ENCODE data around the gene INTS6. TPM values are rescaled to one million over a fixed set of nuclear protein-coding genes. Genes with fewer than 3 reads are reported as not detected.

INTS6 gene
- total and polyA plus RNA-seq, 2 donors = 22.7 to 36.1 TPM

- H3K9me3 ChIP-seq (ENCODE audit: control insufficient read depth in 2 of 2, insufficient read depth in 1 of 2, low read length in 1 of 2) = no peaks in the 10 kb centered on the region
Observed at GRCh38 chr13:51396352-51396751, 56.5 kb downstream of the INTS6 start.

GRCh38 chr13:51394724-51395123 lies 58.1 kb downstream of the INTS6 start:
- H3K36me3 ChIP-seq (ENCODE audit: control insufficient read depth in 2 of 2, insufficient read depth in 2 of 2, low read length in 1 of 2) = no peaks in the 10 kb centered on the region
- H3K27ac ChIP-seq (ENCODE audit: low read depth in 1 of 2, low read length in 1 of 2) = no peak overlapping the region
- H3K4me3 ChIP-seq (ENCODE audit: low read length in 2 of 2) = no peak overlapping the region
- H3K4me1 ChIP-seq (ENCODE audit: control insufficient read depth in 2 of 2, insufficient read depth in 2 of 2, low read length in 2 of 2) = peaks cover 0 to 2% of the 10 kb centered on the region in 2 donors
- no peaks in the 10 kb centered on the region for H3K9me3 ChIP-seq (ENCODE audit: control insufficient read depth in 2 of 2, insufficient read depth in 1 of 2, low read length in 1 of 2)
- no peak for DNase-seq (ENCODE audit: low read depth in 6 of 9, low spot score in 9 of 9)
- no peaks in the 10 kb centered on the region for H3K27me3 ChIP-seq (ENCODE audit: control insufficient read depth in 2 of 2, insufficient read depth in 1 of 2, low read length in 1 of 2)

More at GRCh38 chr13:51396352-51396751, 56.5 kb downstream of the INTS6 start:
- peaks cover 0 to 2% of the 10 kb centered on the region in 2 donors for H3K4me1 ChIP-seq (ENCODE audit: control insufficient read depth in 2 of 2, insufficient read depth in 2 of 2, low read length in 2 of 2)
- H3K36me3 ChIP-seq (ENCODE audit: control insufficient read depth in 2 of 2, insufficient read depth in 2 of 2, low read length in 1 of 2) = no peaks in the 10 kb centered on the region
- H3K27ac ChIP-seq (ENCODE audit: low read depth in 1 of 2, low read length in 1 of 2) = no peak overlapping the region
- 18% methylated on average over 2 of the region's 2 CpGs for WGBS
- H3K4me3 ChIP-seq (ENCODE audit: low read length in 2 of 2) = no peak overlapping the region
- H3K27me3 ChIP-seq (ENCODE audit: control insufficient read depth in 2 of 2, insufficient read depth in 1 of 2, low read length in 1 of 2) = no peaks in the 10 kb centered on the region
- DNase-seq (ENCODE audit: low read depth in 6 of 9, low spot score in 9 of 9) = no peak

- peaks cover 5 to 13% of the 10 kb centered on the region in 2 donors for H3K36me3 ChIP-seq (ENCODE audit: control insufficient read depth in 2 of 2, insufficient read depth in 2 of 2, low read length in 1 of 2)
- WGBS = 95% methylated on average over 2 of the region's 2 CpGs
Observed at GRCh38 chr13:51385114-51385513, 67.7 kb downstream of the INTS6 start.

GRCh38 chr13:51380269-51380668 lies 72.6 kb downstream of the INTS6 start:
- peaks cover 5 to 32% of the 10 kb centered on the region in 2 donors for H3K36me3 ChIP-seq (ENCODE audit: control insufficient read depth in 2 of 2, insufficient read depth in 2 of 2, low read length in 1 of 2)
- DNase-seq (ENCODE audit: low read depth in 6 of 9, low spot score in 9 of 9) = no peak
- 95% methylated on average over 4 of the region's 4 CpGs for WGBS

More at GRCh38 chr13:51385114-51385513, 67.7 kb downstream of the INTS6 start:
- H3K4me1 ChIP-seq (ENCODE audit: control insufficient read depth in 2 of 2, insufficient read depth in 2 of 2, low read length in 2 of 2) = no peaks in the 10 kb centered on the region
- no peak overlapping the region for H3K4me3 ChIP-seq (ENCODE audit: low read length in 2 of 2)
- no peaks in the 10 kb centered on the region for H3K27me3 ChIP-seq (ENCODE audit: control insufficient read depth in 2 of 2, insufficient read depth in 1 of 2, low read length in 1 of 2)
- no peaks in the 10 kb centered on the region for H3K9me3 ChIP-seq (ENCODE audit: control insufficient read depth in 2 of 2, insufficient read depth in 1 of 2, low read length in 1 of 2)
- no peak for DNase-seq (ENCODE audit: low read depth in 6 of 9, low spot score in 9 of 9)
- H3K27ac ChIP-seq (ENCODE audit: low read depth in 1 of 2, low read length in 1 of 2) = no peak overlapping the region

GRCh38 chr13:51373451-51373850 lies 79.4 kb downstream of the INTS6 start:
- Histone ChIP-seq H3K4me3 (ENCODE audit: low read length in 2 of 2) (no peak overlapping the region), H3K27ac (ENCODE audit: low read depth in 1 of 2, low read length in 1 of 2) (no peak overlapping the region), H3K27me3 (ENCODE audit: control insufficient read depth in 2 of 2, insufficient read depth in 1 of 2, low read length in 1 of 2) (no peaks in the 10 kb centered on the region), H3K36me3 (ENCODE audit: control insufficient read depth in 2 of 2, insufficient read depth in 2 of 2, low read length in 1 of 2) (peaks cover 16 to 63% of the 10 kb centered on the region in 2 donors), H3K9me3 (ENCODE audit: control insufficient read depth in 2 of 2, insufficient read depth in 1 of 2, low read length in 1 of 2) (no peaks in the 10 kb centered on the region), H3K4me1 (ENCODE audit: control insufficient read depth in 2 of 2, insufficient read depth in 2 of 2, low read length in 2 of 2) (no peaks in the 10 kb centered on the region)
- WGBS = 99% methylated on average over 2 of the region's 2 CpGs
- DNase-seq (ENCODE audit: low read depth in 6 of 9, low spot score in 9 of 9) = no peak

More at GRCh38 chr13:51380269-51380668, 72.6 kb downstream of the INTS6 start:
- Histone ChIP-seq H3K27ac (ENCODE audit: low read depth in 1 of 2, low read length in 1 of 2) (no peak overlapping the region), H3K4me1 (ENCODE audit: control insufficient read depth in 2 of 2, insufficient read depth in 2 of 2, low read length in 2 of 2) (no peaks in the 10 kb centered on the region), H3K4me3 (ENCODE audit: low read length in 2 of 2) (no peak overlapping the region), H3K9me3 (ENCODE audit: control insufficient read depth in 2 of 2, insufficient read depth in 1 of 2, low read length in 1 of 2) (no peaks in the 10 kb centered on the region), H3K27me3 (ENCODE audit: control insufficient read depth in 2 of 2, insufficient read depth in 1 of 2, low read length in 1 of 2) (no peaks in the 10 kb centered on the region)

- H3K27ac ChIP-seq (ENCODE audit: low read depth in 1 of 2, low read length in 1 of 2) = no peak overlapping the region
- H3K4me3 ChIP-seq (ENCODE audit: low read length in 2 of 2) = no peak overlapping the region
- H3K9me3 ChIP-seq (ENCODE audit: control insufficient read depth in 2 of 2, insufficient read depth in 1 of 2, low read length in 1 of 2) = no peaks in the 10 kb centered on the region
- H3K36me3 ChIP-seq (ENCODE audit: control insufficient read depth in 2 of 2, insufficient read depth in 2 of 2, low read length in 1 of 2) = peaks cover 16 to 64% of the 10 kb centered on the region in 2 donors
- WGBS = 97% methylated on average over 6 of the region's 6 CpGs
- no peak for DNase-seq (ENCODE audit: low read depth in 6 of 9, low spot score in 9 of 9)
- no peaks in the 10 kb centered on the region for H3K4me1 ChIP-seq (ENCODE audit: control insufficient read depth in 2 of 2, insufficient read depth in 2 of 2, low read length in 2 of 2)
- no peaks in the 10 kb centered on the region for H3K27me3 ChIP-seq (ENCODE audit: control insufficient read depth in 2 of 2, insufficient read depth in 1 of 2, low read length in 1 of 2)
Observed at GRCh38 chr13:51371768-51372399, 81.0 kb downstream of the INTS6 start.

GRCh38 chr13:51370811-51371210 lies 82.0 kb downstream of the INTS6 start:
- WGBS = 96% methylated on average over 2 of the region's 2 CpGs
- Histone ChIP-seq H3K36me3 (ENCODE audit: control insufficient read depth in 2 of 2, insufficient read depth in 2 of 2, low read length in 1 of 2) (peaks cover 16 to 68% of the 10 kb centered on the region in 2 donors), H3K27ac (ENCODE audit: low read depth in 1 of 2, low read length in 1 of 2) (no peak overlapping the region), H3K4me3 (ENCODE audit: low read length in 2 of 2) (no peak overlapping the region), H3K4me1 (ENCODE audit: control insufficient read depth in 2 of 2, insufficient read depth in 2 of 2, low read length in 2 of 2) (no peaks in the 10 kb centered on the region), H3K27me3 (ENCODE audit: control insufficient read depth in 2 of 2, insufficient read depth in 1 of 2, low read length in 1 of 2) (no peaks in the 10 kb centered on the region), H3K9me3 (ENCODE audit: control insufficient read depth in 2 of 2, insufficient read depth in 1 of 2, low read length in 1 of 2) (no peaks in the 10 kb centered on the region)
- no peak for DNase-seq (ENCODE audit: low read depth in 6 of 9, low spot score in 9 of 9)

- Histone ChIP-seq H3K4me1 (ENCODE audit: control insufficient read depth in 2 of 2, insufficient read depth in 2 of 2, low read length in 2 of 2) (no peaks in the 10 kb centered on the region), H3K27me3 (ENCODE audit: control insufficient read depth in 2 of 2, insufficient read depth in 1 of 2, low read length in 1 of 2) (no peaks in the 10 kb centered on the region), H3K27ac (ENCODE audit: low read depth in 1 of 2, low read length in 1 of 2) (no peak overlapping the region), H3K36me3 (ENCODE audit: control insufficient read depth in 2 of 2, insufficient read depth in 2 of 2, low read length in 1 of 2) (peaks cover 15 to 61% of the 10 kb centered on the region in 2 donors), H3K9me3 (ENCODE audit: control insufficient read depth in 2 of 2, insufficient read depth in 1 of 2, low read length in 1 of 2) (no peaks in the 10 kb centered on the region), H3K4me3 (ENCODE audit: low read length in 2 of 2) (no peak overlapping the region)
- WGBS = 97% methylated on average over 2 of the region's 2 CpGs
- DNase-seq (ENCODE audit: low read depth in 6 of 9, low spot score in 9 of 9) = no peak
Observed at GRCh38 chr13:51370116-51370515, 82.7 kb downstream of the INTS6 start.

- no peak for DNase-seq (ENCODE audit: low read depth in 6 of 9, low spot score in 9 of 9)
- Histone ChIP-seq H3K4me3 (ENCODE audit: low read length in 2 of 2) (no peak overlapping the region), H3K4me1 (ENCODE audit: control insufficient read depth in 2 of 2, insufficient read depth in 2 of 2, low read length in 2 of 2) (no peaks in the 10 kb centered on the region), H3K27me3 (ENCODE audit: control insufficient read depth in 2 of 2, insufficient read depth in 1 of 2, low read length in 1 of 2) (no peaks in the 10 kb centered on the region), H3K36me3 (ENCODE audit: control insufficient read depth in 2 of 2, insufficient read depth in 2 of 2, low read length in 1 of 2) (peaks cover 3 to 52% of the 10 kb centered on the region in 2 donors), H3K9me3 (ENCODE audit: control insufficient read depth in 2 of 2, insufficient read depth in 1 of 2, low read length in 1 of 2) (no peaks in the 10 kb centered on the region), H3K27ac (ENCODE audit: low read depth in 1 of 2, low read length in 1 of 2) (no peak overlapping the region)
- 42% methylated on average over 3 of the region's 3 CpGs for WGBS
Observed at GRCh38 chr13:51364404-51365008, 88.3 kb downstream of the INTS6 start.

All from thymus (tissue), 11 donors.